ENCODE measurements around the gene ANKS3.
"Not testable (repeated sequence)": the region's sequence is repeated elsewhere in the genome, so short reads cannot be mapped to it uniquely, and the experiment has no call there.

ANKS3 gene

DNA sequence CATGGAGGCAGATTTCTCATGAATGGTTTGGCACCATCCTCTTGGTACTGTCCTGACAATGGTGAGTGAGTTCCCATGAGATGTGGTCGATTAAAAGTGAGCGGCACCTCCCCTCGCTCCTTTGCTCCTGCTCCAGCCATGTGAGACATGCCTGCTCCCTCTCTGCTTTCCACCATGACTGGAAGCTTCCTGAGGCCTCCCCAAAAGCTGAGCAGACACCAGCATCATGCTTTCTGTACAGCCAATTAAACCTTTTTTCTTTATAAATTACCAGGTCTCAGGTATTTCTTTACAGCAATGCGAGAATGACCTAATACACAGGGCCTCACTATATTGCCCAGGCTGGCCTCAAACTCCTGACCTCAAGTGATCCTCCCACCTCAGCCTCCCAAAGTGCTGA, 20.8 kb upstream of the ANKS3 start:
- no peak for DNase-seq (ENCODE audit: low read depth)

DNA sequence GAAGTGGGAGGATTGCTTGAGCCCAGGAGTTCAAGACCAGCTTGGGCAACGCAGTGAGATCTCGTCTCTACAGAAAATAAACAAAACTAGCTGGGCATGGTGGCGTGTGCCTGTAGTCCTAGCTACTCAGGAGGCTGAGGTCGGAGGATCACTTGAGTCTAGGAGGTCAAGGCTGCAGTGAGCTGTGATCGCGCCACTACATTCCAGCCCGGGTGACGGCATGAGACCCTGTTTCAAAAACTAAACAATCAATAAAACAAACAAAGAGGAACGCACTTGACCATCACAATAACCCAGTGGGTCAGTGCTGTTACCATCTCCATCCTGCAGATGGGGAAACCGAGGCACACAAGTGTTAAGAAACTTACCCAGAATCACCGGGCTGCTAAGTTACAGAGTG, 19.2 kb upstream of the ANKS3 start:
- DNase-seq (ENCODE audit: low read depth): no peak

DNA sequence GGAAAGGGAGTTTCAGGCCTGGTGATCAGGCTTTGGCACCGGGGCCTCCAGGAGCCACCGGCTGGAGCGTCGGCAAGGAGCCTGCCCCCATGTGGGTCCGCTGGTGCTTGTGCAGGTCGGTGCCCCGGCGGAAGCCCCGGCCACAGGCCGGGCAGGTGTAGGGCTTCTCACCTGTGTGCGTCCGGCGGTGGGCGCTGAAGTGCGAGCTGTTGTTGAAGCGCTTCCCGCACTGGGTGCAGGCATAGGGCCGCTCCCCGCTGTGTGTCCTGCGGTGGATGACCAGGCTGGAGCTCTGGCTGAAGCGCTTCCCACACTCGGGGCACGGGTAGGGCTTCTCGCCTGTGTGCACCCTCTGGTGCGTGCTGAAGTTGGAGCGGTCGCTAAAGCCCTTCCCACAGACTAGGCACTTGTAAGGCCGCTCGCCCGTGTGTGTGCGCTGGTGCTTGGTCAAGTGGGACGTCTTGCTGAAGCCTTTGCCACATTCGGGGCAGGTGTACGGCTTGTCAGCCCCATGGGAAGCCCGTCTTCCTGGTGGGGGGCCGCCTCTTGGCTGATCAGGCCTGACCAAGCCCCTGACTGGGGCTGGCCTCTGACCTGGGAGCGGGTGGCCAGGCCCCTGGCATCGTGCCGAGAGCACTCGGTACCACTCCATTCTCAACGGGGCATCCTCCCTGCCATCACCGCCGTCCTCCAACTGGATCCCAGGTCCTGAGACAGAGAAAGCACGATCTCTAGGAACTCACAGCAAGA, 18.5 kb upstream of the ANKS3 start:
- DNase-seq (ENCODE audit: low read depth): no peak

DNA sequence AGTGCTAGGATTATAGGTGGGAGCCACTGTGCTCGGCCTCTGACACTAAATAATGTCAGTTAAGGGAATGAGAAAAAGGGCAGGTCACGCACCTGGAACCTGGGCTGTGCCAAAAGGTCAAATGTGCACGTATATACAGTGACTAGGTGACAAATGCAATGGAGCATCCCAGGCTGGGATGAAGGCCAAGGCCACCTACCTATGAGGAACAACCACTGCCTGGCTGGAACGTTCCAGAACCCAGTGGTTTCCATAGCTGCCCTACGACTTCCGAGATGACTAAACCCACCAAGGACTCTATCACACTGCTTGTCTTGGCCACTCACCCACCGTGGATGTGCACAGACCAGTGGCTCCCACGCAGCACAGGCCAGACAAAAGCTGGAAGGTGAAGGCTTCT, 16.8 kb upstream of the ANKS3 start:
- DNase-seq (ENCODE audit: low read depth): no peak

DNA sequence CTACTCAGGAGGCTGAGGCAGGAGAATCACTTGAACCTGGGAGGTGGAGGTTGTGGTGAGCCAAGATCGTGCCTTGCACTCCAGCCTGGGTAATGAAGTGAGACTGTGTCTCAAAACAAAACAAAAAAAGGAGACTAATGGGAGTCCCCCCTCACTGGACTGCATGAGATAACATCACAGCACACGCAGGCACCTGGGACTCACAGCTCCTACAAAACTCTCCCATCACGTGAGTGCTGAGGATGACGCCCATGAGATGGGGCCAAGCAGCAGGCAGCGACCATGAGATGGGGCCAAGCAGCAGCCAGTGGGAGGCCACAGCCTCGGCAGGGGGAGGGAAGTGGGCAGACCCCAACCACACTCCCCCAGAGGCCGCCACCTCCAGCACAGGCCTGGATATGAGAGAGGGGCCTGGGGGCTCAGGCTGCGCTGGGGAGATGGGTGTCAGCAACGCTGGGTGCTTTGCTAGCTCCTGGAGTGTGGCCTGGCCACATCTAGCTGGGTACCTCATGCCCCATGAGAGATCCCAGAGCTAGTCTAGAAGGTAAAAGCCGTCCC, 15.7 kb upstream of the ANKS3 start:
- no peak for DNase-seq (ENCODE audit: low read depth)

DNA sequence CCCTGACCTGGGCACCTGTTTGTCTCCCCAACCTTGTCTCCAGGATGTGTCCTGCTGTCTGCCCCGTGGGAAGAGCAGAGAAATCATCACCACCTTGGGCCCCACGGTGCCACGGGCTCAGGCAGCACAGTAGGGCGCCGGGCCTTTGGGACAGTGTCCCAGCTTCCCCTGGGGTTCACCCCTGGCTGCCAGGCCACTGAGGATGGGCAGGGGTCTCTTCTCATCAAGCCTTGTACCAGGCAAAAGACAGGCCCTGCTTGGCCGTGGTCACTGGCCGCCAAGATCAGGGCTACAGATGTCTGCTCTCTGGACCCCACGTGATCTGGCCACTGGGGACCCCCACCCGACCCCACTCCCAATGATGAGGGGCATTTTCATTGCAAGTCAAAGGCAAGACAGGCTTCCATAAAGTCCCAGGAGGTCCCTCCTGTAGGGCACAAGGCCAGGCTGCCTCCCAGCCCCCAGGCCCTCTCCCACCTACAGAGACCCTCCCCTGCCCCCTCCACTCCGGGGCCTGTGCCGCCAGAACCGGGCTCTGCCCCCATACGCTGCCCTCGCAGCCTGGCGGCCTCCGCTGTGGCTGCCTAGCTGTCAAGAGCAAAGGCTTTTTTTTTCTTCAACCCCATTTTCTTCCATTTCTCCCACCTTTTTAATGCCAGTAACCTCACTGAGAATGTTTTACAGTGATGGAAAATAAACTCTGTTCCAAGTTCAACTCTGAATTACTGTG, 14.8 kb upstream of the ANKS3 start:
- no peak for DNase-seq (ENCODE audit: low read depth)

DNA sequence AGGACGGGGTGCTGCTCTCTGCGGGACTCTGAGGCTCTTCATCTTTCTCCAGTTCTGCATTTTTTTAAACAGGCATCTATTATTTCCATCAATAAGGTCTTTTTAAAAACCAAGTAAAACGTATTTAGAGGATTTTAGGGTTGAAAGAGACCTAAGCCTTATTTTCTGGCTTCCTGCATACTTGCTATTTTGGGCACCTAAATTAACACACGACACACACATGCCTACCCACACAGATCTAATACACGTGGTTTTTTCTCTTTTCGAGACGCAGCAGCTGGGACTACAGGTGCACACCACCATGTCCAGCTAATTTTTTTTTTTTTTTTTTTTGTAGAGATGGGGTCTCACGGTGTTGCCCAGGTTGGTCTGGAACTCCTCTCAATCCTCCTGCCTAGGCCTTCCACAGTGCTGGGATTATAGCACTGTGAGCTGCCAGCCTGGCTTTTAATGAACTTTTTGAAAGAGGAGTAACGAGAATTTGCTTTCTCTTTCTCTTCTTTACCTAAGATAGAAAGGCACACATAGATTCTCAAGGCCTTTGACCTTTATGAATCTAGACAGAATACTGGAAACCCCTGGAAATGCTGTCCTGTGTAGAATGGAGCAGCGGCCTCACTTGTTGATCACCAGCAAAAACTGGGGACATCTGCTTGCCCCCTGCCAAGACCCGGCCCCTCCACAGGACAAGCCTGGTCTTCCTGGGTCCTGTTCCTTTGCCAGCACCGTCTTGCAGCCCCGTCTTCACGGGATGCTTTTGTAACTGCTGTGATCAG, 14.0 kb upstream of the ANKS3 start:
- no peak for DNase-seq (ENCODE audit: low read depth)

DNA sequence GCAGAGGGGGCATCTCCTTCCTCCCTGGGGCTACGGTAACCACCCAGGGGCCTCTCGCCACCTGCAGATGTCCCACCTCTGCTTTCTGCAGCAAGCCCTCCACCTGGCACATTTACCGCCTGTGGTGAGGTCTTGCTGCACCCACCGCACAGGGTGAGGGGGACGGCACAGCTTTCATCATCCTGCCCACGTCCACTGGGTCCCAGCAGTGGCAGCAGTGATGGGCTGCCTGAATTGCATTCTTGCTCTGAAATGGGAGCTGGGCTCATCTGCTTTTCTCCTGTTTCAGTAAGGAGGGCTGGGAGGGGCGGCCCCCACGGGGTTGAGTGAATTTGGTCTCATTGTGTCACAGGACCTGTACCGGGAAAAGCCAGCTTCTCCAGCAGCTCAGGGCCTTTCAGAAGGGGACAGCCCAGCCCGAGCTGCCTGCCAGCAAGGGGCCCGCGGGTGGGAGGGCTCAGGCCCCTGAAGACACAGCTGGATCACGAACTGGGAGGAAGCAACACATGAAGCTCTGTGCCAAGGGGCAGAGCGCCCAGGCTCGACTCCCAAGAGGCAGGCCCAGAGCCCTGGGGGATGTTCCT, 13.0 kb upstream of the ANKS3 start:
- DNase-seq (ENCODE audit: low read depth): no peak

DNA sequence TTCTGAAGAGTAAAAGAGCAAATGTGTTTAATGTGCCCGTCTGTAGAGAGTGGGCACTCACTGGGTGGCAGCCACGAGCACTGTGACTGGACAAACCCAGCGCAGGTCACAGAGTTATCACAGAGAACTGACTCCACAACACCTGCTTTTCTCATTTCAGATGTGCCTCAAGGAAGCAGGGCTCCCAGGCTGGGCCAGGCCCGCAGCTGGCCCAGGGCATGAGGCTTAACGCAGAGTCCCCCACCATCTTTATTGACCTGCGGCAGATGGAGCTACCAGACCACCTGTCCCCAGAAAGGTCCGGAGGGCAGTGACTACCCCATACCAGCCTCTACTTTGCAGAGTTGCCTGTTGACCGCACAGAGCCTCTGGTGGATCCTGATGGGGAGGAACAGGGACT, 12.1 kb upstream of the ANKS3 start:
- DNase-seq (ENCODE audit: low read depth): no peak

DNA sequence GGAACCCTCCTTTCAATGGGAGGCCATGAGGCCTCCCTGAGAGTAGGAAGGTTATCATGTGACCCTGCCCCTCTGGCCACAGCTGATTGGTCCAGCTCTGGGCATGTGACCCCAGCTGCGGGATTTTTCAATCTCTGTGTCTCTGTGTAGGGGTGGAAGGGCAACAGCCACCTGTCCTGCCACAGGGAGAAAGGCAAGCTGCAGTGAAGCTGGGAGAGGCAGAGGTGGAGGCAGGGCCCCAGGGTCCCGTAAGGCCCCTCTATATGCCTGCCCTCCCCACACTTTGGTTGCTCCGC, 11.2 kb upstream of the ANKS3 start:
- DNase-seq (ENCODE audit: low read depth): no peak

DNA sequence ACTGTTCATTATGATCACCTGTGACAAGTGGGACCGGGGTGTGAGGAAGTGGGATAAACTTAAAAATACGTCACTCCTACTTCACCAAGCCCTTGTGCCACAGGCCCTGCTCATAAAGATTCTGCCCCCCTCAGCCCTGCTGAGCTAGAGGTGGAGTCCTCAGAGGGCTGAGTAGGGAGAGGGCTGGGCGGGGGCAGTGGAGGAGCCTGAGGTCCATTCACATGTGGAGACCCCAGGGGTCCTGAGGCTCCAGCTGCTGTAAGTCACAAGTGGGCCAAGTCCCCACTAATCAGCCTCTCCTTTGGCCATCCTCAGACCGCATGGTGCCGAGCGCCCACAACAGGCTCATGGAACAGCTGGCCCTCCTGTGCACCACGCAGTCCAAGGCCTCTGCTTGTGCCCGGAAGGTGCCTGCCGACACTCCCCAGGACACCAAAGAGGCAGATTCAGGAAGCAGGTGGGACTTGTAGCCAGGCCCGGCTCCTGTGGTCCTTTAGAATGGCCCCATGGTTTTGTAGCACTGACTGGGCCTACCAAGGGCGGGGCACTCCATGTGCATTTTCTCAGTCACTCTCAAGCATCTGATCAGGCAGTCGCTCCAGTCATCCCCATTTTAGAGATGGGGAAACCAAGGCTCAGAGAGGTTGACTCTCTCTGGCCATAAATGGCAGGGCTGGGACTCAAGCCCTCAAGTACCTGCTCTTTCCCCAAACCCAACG, 10.6 kb upstream of the ANKS3 start:
- DNase-seq (ENCODE audit: low read depth): no peak

DNA sequence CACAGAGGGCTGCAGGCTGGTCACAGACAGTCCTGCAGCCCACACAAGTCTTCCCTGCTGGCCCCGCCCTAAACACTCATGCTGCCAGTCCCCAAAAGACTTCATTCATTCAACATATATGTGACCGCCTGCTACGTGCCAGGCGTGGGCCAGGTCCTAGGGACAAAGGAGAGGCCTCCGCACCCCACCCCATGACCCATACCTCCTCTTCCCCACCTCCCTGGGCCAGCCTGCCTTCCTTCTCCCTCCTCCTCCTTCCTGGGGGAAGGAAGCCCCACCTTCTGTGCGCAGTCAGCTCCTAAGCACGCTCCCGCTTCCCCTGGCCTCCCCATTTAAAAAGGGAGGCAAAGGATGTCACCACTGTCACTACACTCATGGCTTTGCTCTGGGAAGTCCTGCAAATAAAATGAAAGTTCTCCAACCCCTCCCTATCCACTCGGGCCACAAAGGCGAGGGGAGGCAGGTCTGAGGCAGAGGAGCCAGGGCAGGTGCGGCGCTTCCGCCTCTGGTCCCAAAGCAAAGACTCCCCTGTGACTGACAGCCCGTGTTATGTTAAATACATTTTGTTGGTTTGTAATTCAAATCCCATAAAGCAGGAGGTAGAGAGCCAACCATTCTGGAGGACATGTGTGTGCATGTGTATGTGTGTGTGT, 9.3 kb upstream of the ANKS3 start:
- DNase-seq (ENCODE audit: low read depth): no peak

DNA sequence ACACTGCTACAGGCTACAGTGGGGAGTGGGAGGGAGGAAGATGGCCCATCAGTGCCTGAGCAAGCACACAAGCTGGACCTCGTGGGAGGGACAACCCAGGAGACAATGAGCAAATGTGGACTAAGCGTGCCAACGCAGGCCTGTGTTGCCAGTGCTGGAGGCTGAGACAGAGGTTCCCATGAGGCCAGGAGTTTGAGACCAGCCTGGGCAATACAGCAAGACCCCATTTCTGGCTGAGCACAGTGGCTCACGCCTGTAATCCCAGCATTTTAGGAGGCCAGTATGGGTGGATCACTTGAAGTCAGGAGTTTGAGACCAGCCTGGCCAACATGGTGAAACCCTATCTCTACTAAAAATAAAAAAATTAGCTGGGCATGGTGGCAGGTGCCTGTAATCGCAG, 4.3 kb upstream of the ANKS3 start:
- not testable (repeated sequence) for DNase-seq (ENCODE audit: low read depth)

DNA sequence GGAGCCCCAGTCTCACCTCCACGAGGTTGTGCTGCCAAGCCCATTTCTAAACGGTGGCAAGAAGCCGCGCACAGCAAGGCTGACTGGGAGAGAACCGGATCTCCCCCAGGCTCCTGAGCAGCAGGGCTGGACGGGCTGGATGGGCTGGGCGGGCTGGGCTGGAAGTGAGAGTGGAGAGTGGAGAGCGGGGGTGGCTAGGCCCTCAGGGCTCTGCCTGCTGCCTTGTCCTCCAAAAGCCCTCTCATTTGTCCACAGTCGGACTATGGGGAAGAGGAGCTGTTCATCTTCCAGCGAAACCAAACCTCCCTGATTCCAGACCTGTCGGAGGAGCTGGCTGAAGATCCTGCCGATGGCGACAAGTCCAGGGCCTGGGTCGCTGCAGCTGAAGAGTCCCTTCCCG, 3.5 kb upstream of the ANKS3 start:
- DNase-seq (ENCODE audit: low read depth): no peak

DNA sequence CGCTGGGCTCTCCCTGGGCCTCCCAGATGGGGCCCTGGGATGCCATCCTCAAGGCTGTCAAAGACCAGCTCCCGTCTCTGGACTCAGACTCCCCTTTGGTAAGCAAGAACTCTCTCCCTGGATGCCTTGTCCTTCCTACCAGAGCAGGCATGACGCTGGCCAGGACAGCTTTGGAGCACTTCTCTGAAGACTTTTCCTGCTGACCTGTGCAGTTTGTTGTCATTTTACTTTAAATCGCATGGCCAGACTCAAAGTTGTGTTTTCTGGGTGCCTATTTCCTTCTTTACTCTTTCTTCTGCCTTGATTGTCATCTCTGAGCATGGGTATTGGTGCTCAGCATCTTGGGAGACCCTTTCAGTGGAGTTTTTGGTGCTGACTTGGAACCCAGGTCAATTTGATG, 2.5 kb upstream of the ANKS3 start:
- DNase-seq (ENCODE audit: low read depth): no peak

DNA sequence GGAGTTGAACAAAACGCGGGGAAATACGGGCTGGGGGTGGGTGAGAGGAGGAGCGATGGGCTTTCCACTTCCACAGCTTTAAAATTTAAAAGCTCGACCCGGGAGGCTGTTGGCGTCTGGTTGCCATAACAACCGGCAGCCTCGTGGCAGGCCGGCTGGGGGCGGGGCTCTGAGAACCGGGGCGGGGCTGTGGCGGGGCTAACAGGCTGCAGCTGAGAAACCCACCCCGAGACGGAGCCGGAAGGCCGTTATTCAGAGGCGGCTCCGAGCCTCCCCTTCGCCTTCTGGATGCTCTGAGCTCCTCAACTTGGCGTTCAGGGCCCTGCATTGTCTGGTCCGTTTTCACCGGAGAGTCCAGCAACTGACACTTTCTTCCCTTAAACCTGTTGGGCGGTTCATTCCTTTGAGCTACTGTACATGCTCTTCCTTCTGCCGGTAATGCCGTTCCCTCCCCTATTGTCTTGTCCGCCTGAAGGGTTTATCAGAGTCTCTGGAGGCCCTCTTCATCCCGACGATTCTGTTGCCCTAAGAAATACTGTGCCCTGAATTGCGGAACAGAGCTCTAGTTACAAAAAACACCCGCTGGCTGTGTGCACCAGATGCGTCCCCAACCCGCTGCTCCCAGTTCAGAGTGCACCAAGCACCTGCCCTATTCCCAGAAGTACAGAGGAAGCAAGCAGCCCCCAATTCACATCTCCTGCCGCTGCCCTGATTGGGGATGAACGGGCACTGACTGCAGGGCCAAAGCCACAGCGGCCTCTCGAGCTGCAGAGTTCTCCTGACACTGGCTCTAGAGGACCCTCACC, 862 bp upstream of the ANKS3 start:
- DNase-seq (ENCODE audit: low read depth): peak; percentile 87

DNA sequence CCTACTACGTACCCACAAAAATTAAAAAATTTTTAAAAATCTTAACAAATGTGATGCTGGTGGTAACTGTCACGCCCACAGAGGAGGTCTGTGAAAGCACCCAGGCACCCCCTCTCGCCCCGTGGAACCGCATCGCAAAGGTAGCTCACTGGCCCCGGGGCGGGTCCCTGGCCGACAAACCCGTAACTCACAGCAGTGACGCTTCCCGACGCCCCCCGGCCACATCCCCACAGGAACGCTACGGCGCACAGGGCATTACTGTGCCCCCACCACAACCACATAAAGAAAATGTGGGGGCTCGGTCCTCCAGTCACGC, 366 bp downstream of the ANKS3 start:
- DNase-seq (ENCODE audit: low read depth): no peak

DNA sequence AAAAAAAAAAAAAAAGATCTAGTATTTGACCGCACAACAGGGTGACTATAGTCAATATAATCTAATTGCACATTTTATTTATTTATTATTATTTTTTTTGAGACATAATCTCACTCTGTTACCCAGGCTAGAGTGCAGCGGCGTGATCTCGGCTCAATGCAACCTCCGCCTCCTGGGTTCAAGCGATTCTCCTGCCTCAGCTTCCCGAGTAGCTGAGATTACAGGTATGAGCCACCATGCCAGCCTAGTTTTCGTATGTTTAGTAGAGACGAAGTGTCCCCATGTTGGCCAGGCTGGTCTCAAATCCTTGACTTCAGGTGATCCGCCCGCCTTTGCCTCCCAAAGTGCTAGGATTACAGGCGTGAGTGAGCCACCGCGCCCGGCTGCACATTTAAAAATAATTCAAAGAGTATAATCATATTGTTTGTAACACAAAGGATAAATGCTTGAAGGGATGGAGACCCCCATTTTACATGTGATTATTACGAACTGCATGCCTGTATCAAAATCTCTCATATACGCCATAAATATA, 794 bp downstream of the ANKS3 start:
- no peak for DNase-seq (ENCODE audit: low read depth)

DNA sequence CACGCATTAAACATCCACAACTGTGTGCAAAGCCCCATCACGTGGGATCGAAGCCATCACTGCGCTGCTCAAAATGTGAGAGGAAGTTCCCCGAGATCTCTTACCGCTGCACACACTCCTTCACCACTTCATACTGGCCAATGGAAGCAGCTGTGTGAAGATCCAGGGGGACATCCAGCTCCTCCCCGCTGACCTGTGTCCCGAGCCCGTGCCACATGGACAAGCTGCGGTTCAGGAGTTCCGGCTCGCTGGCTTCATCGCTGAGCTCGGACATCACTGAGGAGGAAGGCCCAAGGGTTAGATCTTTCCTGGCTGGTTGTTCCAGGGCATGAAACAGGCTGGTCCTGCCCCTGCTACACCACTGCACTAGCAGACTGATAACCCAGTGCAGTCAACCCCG, 4.2 kb downstream of the ANKS3 start:
- no peak for DNase-seq (ENCODE audit: low read depth)

DNA sequence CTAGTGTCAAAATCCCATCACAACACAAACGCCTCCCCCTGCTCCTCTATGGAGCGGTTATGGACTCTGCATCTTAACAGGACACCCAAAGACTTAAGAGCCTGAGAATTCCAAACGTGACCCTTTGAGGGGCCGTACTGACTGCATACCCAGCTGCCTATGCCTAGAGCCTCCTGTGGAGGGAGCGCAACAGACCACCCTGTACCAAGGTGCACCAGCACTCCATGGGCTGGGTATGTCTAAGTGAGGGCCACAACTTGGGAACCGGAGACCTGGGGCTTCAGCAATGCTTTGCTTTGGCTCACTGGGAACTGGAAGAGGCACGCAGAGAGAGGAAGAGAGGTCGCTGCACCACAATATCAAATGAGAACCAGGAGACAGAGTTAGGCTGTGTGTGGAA, 5.4 kb downstream of the ANKS3 start:
- no peak for DNase-seq (ENCODE audit: low read depth)

DNA sequence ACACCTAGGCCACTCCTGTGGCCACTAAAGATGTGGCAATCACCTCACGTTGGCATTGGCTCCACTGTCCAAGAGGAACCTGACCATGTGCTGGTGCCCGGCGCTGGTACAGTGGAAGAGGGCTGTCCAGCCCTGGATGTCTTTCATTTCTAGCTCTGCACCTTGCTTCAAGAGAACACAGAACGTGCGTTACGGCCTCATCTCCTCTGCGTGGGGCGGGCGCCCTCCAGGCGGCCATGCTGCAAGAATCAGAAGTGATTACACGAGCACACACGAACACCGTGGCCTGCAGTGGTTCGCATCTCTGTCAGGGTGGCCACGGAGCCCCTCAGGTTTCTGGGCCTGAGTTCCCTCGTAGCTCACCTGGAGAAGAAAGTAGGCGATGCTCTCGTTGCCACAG, 7.5 kb downstream of the ANKS3 start:
- DNase-seq (ENCODE audit: low read depth): no peak

Data from stimulated activated CD8-positive, alpha-beta memory T cell treated with anti-CD3 and anti-CD28 coated beads, Interleukin-15, amount 100 ng/mL, for 24 hours (primary cell).